GM21786 (cell line): Measurements from ENCODE around the gene TRIM65.
"Not testable (repeated sequence)": the region's sequence is repeated elsewhere in the genome, so short reads cannot be mapped to it uniquely, and the experiment has no call there.

Experiments used
- ATAC-seq: cut with Tn5 transposase; IDR thresholded peaks from one replicate; pipeline ENCODE4 v1.9.1; 2021; ENCODE audit not compliant: unreplicated experiment

Gene TRIM65

DNA sequence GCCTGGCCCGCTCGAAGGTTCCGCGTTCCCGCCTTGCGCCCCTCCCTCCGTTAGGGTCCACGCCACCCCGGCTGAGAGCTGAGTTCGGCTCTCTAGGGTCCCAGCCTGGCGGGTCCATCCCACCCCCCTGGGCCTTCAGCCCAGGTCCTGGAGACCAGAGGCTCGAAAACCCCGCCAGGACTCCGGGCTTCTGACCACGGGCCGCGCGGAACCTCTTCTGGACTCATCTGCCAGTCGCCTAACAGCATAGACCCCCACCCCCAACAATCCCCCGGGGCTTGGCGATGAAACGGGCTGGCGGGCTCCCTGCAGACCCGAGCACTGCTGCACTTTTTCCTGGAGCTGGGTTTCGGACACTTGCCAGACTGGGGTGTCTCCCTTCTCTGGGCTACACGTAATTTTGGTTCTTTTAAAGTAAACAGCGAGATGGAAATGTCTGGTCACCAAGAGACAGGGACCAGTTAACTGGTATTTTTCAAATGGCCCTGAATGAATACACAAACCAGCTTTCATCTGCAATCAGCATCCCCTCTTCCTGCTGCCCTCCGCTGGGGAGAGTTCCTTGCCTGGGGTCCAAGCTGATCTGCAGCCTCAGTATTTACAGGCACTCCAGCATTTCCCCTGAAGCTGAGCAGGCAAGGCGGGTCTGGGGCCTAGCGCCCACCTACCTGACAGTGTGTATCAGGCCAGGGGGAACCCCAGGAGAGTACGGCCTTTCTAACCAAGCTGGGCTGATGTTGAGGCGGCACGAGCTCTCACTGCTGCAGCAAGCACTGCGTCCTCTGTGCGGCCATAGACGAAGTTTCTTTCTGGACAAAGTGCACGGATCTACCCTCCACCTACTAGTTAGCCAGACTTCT lies 639 bp upstream of the TRIM65 start:
- peak; percentile 8 for ATAC-seq

DNA sequence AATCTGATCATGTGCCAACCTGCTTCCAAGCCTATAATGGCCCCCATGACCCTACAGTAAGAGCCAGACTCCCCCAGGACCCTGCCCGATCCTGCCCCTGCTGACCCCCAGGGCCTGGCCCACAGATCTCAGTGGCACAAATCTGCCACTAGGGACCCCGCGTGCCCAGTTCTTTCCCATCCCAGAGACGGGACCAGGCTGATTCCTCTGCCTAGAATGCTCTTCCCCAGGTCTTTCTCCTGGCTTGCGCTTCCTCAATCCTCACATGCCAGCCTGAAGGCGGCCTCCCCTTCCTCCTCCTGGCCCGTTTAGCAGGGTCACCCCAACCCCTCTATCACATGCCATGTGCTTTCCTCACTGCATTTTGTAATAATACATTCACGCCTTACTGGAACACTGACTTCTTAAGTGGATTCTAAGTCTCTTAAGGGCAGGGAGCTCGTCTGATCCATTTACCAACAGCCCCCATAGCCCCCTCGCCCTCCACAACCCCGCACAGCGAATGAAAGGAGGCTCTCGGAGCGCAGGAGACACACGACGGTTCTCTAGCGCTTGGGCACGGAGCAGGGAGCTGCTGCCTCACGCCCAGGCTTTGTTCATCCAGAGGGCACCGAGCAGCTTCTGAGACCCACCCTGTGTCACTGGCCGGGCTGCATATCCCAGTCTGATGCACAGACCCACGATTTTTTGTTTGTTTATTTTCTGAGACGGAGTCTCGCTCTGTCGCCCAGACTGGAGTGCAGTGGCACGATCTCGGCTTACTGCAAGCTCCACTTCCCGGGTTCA lies 1.2 kb downstream of the TRIM65 start:
- ATAC-seq: no peak

DNA sequence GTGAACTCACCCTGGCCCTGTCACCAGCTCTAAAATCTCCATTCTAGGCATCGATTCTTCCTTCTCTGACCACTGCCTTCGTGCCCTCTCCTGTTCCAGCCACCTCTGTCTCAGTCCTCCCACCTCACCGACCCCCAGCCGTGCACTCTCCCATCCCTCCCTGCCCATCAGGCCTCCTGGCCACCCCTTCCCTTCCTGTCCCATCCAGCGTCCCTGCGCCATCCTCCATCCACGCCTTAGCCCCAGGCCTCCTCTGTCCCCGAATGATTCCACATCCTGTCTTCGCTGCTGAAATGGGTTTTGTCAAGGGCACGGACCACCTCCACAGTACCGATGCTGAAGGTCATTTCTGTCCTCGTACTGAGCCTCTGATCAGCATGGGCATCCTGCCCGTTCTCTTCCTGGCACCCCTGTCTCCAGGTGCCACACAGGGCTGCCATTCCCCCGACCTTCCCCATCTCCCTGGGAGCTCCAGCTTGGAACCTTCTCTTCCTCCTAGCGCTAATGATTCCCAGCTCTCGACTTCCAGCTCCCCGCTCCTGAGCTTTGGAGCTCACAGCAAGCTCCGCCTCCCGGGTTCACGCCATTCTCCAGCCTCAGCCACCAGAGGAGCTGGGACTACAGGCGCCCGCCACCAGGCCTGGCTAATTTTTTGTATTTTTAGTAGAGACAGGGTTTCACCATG lies 2.6 kb downstream of the TRIM65 start:
- ATAC-seq: no peak

DNA sequence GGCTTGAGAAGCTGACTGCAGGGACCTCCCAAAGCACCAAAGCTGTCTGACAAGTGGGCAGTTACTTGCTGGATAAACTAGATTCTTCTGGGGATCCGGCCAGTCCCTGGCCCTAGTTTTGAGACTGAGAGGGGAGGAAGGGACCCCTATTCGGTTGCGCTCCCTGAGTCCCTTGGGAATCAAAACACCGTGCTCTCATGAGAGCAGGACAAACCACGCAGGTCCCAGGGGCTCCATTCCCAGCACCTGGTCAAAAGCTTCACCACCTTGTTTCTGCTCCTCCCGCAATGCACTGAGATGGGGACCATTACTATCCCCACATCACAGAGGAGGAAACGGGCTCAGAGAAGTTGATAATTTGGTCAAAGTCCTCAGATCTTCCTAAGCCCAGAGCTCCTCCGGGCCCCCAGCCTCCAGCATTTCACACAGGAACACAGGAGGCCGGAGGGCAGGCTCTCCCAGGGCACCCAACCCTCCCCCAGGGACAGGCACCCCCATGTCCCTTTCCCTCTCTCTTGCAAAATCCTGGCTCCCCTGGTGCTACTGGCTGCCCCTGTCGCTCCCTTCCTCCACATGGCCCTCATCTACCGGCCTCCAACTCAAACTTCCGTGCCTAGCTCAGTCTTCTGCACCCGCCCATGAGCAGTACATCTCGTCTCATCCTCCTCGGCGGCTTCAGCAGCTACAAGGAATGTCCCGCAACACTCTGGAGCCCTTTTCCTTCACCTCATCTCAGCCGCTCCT lies 3.3 kb downstream of the TRIM65 start:
- ATAC-seq: no peak

DNA sequence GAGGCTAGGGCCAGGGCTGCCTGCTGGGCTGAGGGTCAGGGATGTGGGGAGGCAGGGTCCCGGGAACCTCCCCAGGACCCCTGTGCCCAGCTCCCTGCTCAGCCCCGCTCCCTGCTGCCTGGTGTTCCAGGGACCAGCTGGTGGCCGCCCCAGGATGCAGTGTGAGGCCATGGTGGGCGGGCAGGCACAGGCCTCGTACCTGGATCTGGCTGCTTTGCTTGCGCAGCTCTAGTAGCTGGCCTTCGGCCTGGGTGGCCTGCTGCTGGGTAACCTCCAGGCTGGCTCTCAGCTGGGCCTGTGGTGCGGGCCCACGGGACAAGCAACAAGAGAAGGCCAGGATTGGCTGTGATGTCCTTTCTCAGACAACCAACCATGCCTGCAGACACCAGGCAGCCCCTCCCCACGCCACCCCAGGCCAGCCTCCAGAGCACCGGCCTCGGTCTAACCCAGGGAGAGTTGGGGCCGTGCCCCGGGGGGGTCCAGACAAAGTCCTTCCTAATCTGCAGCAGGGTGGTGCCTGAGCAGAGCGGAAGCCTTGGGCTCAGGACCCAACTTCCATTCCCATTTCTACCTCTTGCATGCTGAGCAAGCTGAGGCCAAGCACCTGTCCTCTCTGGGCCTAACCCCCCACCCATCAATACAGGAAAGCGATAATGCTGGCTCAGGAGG lies 4.1 kb downstream of the TRIM65 start:
- no peak for ATAC-seq

DNA sequence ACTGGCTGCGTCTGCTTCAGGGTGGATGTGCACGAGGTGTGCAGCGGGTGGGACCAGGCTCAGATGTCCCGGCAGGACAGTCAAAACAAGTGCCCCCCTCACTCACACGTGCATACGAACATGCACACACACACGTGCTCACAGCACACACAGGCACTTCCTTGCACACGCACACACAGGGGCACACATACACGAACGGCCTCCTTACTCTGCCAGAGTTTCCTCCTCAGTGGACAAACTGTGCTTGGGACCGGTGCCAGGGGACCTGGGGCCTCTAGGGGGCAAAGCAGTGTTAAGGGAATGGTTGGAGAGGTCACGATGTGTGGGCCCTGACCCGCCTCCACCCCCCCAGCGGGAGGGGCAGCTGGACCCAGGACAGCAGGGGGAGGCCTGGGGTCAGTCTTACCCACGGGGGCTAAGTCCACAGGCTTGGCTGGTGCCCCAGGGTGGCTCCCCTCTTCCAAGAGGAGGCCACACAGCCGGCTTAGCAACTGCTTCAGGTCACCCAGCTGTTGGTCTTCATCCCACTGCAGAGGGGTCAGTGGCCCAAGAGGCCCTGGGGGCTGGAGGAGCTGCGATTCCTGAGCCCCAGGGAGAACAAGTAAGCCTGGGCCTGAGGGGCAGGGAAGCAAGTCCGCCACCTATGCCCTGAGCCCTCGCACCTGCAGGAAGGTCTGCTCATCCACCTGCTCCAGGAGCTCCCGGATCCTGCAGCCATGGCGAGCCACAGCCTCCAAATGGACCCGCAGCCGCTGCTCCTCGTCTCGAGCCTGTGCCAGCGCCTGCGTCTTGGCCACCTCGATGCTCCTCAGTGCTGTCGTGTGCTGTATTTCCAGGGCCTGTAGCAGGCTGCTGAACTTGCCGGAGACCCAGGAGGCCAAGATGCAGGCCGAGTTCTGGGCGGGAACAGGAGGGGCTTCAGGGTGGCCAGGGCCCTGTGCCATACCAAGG lies 4.9 kb downstream of the TRIM65 start:
- ATAC-seq: no peak

DNA sequence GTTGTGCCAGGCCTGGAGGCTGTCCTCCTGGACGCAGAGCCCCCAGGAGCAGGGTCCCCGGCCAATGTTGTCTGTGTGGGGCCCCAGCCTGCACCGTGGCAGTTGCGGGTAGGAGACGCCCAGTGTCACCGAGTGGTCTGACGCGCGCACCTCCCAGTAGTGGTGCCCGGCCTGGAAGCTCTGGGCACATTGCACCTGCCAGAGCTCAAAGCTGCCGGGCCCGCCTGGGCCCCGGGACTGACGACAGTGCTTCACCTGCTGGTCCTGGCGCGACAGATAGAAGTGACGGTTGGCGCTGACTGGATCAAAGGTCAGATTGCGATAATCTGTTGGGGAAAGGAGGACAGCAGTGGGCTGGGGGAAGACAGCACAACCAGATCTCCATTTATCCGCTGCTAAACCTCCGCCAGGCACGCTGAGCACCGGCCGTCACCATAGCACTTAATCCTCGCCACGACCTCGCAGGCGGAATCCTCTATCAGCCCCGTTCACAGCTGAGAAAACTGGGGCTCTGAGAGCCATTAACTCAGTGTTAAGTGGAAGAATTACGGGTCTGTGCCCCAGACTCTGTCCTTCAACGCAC lies 5.6 kb downstream of the TRIM65 start:
- no peak for ATAC-seq

DNA sequence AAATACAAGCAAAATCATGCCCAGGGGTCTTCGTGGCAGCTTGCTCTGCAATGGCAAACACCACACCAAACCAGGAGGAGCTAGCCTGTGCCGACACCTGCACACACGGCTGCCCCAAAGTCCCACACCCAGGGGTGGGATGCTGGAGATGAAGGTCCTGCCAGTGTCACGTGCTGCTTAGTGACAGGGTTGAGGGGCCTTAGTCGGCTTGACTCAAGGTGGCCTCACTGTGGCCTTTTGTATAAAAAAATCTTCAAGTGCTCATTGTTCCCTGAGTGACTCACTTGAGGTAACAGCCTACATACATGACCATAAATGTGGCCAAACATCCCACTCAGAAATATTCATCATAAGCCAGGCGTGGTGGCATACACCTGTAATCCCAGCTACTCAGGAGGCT lies 7.3 kb downstream of the TRIM65 start:
- no peak for ATAC-seq

DNA sequence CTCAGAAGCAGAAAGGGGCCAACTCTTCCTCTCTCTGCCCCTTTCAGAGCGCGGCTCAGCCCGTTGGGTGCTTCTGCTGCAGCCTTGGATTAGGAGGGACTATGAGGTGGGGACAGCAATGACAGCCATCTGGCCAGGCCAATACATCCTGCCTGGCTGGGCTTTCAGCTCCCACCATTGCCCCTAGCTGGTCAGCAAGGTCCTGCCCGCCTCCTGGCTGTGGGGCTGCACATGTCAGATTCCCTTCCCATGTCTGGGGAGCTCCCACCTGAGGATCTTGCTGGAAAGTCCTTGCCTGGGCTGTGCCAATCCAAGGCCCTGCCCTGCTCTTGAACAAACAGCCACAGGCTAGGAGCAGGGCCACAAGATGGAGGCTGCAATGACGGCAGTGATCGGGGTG lies 8.3 kb downstream of the TRIM65 start:
- no peak for ATAC-seq

DNA sequence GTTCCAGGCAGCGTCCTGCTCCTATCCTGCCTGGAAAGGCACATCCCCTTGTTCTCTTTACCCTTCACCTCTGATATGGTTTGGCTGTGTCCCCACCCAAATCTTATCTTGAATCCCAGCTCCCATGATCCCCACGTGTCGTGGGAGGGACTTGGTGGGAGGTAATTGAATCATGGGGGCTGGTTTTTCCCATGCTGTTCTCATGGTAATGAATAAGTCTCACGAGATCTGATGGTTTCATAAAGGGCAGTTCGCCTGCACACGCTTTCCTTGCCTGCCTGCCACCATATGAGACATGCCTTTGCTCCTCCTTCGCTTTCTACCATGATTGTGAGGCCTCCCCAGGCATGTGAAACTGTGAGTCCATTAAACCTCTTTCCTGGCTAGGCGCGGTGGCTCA lies 10.9 kb downstream of the TRIM65 start:
- not testable (repeated sequence) for ATAC-seq

DNA sequence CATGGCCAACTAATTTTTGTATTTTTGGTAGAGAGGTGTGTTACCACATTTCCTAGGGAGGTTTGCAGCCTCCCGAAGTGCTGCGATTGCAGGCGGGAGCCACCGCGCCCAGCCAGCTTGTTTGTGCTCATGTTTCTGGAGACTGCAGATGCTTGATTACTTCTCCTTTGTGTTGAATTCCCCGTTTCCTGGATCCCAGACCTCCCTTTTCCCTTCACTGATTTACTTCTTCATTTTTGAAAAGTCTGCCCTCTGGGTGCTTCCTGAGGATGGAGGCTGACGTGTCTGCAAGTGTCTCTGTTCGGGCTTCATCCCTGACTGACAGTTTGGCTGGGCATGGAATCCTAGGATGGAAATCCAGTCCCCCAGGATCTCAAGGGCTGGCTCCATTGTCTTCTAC lies 11.3 kb downstream of the TRIM65 start:
- no peak for ATAC-seq

DNA sequence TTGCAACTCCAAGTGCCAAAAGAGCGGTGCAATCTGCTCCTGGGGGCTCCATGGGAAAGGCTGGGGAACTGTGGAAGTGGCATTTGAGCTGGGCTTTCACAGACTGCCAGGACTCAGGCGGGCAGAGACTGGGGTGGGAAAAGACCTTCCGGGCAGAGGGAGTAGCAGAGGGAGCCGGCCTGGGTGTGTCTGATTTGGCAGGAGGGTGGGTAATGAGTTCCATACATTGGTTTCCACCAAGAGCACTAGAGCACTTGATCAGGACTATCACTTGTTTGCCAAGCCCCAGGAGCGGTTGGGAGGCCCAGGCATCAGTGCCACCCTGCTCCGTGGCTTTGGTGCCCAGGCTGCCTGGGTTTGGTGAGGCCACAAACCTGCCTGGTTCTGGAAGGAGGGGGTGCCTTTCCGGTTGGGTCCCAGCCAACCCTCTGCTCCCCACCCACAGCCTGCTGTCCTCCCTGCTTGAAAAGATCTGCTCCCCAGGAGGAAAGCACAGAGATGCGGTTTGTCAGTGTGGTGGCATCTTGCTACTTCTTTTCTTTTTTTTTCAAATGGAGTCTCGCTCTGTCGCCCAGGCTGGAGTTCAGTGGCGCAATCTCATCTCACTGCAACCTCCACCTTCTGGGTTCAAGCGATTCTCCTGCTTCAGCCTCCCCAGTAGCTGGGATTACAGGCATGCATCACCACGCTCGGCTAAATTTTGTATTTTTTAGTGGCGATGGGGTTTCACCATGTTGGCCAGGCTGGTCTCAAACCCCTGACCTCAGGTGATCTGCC lies 14.9 kb downstream of the TRIM65 start:
- ATAC-seq: no peak

DNA sequence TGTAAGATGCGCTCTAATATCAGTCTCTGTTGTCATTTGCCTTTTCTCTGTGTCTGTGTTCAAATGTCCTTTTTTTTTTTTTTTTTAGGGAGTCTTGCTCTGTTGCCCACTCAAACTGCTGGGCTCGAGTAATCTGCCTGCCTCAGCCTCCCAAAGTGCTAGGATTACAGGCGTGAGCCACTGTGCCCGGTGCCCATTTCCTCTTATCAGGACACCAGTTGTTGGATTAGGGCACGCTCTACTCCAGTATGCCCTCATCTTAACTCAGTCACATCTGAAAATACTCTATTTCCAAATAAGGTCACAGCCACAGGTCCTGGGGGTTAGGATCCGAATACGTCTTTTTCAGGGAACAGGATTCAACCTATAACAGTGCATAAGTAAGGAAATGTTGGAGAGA lies 16.5 kb downstream of the TRIM65 start:
- no peak for ATAC-seq

DNA sequence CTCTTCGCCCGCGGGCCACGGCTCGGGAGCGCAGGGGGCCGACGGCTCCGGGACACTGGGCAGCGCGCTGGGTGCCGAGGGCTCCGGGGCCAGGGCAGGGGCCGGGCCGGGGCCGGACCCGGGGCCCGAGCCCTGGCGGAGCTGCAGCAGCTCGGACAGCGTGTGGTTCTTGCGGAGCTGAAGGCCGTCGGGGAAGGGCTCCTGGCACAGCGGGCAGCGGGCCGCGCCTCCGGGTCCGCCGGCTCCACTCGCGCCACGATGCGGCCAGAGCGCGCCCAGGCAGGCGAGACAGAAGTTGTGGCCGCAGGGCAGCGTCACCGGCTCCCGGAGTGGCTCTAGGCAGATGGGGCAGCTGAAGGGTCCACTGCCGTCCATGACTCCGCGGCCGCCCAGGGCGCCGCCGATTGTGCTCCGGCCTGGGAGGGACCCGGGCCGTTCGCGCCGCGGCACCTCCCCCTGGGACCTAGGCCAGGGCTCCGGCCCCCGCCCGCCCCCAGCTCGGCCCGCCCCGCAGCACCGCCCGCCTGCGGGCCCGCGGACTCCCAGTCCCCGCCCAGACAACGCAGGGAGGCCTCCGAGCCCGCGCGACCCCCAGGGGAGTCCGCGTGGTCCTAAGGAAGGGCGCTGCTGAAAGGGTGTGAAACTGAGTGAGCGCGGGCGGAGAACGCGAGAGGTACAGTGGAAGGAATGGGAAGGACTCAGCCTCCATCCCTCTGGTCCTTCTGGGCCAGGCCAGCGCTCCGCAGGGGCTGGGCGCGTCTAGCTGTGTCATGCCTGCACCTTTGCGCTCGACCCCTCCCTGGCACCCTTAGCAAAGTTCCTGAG lies 18.4 kb downstream of the TRIM65 start, which contains the start of gene TRIM47:
TSS of gene TRIM47 (minus strand) at position 408 of the 825 bp plus-strand sequence. CDS start at position 375, 33 bp downstream.
- ATAC-seq: no peak

DNA sequence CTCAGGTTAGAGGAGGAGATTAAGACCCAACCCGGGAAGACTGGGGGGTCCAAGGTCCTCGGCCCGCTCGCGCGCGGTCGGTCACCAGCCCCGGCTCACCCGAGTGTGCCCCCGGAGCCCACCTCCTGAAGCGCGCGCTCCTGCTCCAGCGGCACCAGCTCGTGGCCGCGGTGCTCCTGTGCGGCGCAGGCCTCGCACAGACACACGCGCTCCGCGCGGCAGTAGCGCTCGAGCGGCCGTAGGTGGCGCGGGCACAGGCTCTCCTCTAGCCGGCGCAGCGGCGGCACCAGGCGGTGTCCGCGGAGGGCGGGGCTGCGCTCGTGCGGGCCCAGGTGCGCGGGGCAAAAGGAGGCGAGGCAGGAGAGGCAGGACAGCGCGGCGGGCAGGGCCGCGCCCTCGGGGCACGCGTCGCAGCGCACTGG lies 19.0 kb downstream of the TRIM65 start:
- no peak for ATAC-seq

DNA sequence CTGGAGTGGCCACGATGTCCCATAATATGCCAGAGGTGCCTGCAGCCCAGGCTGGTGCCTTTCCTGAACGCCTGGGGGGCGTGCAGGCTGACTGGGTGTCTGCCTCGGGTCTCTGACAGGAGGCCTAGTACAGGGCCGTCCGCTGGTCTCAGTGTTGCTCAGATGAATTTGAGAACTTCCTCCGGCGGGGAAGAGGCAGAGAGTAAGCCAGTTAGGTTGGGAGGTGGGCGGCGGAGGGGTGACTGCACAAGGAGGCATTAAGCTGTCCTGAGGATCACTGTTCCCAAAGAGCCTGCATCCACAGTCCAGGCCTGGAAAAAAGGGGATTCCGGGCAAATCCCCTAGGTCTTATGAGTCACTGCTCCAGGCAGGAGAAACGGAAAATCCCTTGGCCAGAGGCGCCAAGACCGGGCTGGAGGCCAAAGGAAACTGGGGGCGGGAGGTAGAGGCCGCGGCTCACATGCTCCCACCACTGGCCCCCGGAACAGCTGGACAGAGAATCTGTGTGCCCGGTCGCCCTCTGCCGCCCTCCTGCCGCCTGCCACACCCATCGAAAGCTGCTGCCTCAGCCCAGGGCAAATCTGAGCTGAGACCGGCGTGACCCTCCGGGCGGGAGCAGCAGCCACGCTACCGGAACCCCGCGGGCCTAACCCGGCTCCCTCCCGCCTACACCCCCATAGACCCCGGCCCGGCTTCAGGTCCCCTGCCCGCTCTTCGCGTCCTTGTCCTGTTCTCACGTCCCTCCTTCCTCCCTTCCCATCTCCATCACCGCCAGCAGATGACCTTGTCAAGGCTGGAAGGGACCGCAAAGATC lies 19.6 kb downstream of the TRIM65 start:
- ATAC-seq: no peak
